ENCODE data around the gene ST3GAL6.

Gene ST3GAL6

DNA sequence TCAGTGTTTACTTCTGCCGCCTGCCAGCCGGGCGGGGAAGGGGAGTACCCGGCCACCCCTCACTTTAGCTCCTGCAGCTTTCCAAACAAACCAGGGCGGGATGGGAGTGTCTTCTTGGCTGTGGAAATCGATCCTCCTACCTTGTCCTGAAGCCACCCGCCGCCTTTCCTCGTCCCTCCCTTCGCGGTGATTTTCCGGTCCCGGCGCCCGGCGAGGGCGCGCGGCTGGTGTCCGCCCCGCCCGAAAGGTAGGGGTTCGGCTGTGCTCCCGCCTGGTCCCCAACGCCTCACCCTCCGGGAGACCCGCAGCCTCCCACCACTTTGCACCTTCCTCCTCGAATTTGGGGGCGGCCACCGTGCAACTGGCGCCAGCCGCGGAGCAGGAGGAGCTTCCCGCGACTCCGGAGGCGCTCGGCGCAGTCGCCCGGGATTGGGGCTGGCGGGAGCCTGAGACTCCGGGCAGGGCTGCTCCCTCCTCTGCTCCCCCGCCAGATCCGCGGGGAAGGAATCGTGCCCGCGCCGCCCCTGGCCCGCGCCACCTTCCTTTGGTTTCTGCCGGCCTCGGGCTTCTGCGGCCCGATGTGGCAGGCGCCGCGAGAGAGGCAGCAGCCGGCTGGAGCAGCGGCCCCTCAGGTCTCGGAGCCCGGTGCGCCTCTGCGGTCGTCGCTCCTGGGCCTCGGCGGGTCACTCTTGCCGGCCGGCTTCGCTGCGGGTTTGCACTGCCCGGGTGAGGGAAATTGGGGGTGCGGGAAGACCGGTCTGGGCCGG is 30.7 kb upstream of the ST3GAL6 start:
- DNase-seq (ENCODE audit: low read depth): peak; percentile 26
- H3K4me3 ChIP-seq (ENCODE audit: low read depth, low read length): peak overlapping the region; percentile 66

DNA sequence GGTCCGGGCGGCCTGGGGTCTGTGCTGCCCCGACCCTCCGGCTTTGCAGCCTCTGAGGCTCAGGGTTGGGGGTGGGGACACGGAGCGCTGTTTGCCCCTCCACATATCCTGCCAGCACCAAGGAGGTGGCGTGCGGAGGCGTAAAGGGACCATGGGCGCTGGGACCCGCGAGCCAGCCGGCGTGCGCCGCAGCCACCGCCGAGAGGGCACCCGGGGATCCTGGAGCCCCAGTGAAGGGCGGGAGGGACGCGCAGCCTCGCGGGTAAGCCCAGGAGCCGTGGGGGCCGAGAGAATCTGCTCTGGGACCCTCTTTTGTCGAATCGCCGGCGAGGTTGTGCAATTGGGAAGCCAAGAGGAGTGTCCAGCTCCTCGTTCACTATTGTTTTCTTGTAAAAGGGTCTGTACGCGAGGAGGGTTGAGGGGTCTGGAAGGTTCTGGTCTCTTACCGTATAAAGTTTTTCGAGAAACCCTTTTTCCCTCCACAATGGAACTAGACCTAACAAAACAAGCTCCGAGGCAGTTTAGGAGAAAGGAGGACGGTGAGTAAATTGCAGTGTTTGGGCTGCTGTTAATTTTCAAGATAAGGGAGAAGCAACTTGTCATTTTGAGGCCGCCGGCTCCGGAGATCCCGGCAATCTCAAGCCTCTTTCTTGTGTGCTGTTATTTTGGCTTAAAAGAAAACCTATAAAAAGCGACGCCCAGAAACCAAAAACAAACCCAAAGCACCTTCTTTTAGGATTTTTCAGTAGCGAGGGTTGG is 29.9 kb upstream of the ST3GAL6 start:
- TF ChIP-seq, protein P1, sequence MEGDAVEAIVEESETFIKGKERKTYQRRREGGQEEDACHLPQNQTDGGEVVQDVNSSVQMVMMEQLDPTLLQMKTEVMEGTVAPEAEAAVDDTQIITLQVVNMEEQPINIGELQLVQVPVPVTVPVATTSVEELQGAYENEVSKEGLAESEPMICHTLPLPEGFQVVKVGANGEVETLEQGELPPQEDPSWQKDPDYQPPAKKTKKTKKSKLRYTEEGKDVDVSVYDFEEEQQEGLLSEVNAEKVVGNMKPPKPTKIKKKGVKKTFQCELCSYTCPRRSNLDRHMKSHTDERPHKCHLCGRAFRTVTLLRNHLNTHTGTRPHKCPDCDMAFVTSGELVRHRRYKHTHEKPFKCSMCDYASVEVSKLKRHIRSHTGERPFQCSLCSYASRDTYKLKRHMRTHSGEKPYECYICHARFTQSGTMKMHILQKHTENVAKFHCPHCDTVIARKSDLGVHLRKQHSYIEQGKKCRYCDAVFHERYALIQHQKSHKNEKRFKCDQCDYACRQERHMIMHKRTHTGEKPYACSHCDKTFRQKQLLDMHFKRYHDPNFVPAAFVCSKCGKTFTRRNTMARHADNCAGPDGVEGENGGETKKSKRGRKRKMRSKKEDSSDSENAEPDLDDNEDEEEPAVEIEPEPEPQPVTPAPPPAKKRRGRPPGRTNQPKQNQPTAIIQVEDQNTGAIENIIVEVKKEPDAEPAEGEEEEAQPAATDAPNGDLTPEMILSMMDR (conservative IDR thresholded peaks at IDR 0.05; ENCODE audit: low read depth, low read length): no peak
- DNase-seq (ENCODE audit: low read depth): peak; percentile 33
- peak overlapping the region; percentile 66 for H3K4me3 ChIP-seq (ENCODE audit: low read depth, low read length)

More for the DNA sequence above, 30.7 kb upstream of the ST3GAL6 start:
- TF ChIP-seq, protein P1 (conservative IDR thresholded peaks at IDR 0.05; ENCODE audit: low read depth, low read length): no peak

DNA sequence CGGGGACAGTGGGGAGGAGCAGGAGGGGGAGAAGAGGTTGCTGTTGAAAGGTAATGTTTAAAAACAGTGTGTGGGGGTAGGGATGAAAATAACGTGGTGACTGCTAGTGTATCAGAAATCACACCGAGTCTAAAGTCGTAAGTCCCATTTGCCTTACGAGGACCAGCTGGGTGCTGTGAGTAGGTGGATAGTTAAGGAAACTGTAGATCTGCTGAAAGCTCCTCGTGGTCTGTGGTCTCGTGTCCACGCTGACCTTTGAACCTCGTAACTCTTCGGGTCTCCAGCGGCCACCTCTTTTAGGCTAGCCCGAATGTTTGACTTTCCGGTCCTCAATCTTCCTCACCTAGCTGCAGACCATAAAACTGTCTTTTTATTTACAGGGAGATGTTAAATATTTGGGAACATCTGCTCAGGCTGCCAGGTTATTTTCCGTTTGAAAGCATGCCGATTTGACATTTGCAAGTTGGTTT is 29.3 kb upstream of the ST3GAL6 start:
- peak; percentile 32 for DNase-seq (ENCODE audit: low read depth)
- TF ChIP-seq, protein P1 (conservative IDR thresholded peaks at IDR 0.05; ENCODE audit: low read depth, low read length): no peak
- peak overlapping the region; percentile 66 for H3K4me3 ChIP-seq (ENCODE audit: low read depth, low read length)

DNA sequence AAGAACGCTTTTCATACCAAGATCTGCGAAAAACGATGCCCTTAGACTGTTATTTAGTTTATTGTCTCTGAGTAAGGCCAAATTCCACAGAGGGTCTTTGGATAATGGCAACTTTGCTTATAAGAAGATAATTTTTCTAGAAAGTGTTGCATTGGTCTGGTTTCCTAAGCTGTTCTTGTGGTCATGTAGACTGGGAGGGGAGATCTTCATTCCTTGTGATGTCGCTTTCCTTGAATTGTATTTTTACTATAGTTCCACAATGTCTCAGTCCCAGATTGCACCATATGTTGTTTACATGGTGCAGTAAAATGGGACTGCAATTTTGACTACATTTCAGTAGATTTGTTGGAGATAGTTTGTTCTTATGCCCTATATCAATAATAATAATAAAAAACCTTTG is 28.8 kb upstream of the ST3GAL6 start:
- TF ChIP-seq, protein P1 (conservative IDR thresholded peaks at IDR 0.05; ENCODE audit: low read depth, low read length): no peak
- H3K4me3 ChIP-seq (ENCODE audit: low read depth, low read length): peak overlapping the region; percentile 66
- DNase-seq (ENCODE audit: low read depth): peak; percentile 33

DNA sequence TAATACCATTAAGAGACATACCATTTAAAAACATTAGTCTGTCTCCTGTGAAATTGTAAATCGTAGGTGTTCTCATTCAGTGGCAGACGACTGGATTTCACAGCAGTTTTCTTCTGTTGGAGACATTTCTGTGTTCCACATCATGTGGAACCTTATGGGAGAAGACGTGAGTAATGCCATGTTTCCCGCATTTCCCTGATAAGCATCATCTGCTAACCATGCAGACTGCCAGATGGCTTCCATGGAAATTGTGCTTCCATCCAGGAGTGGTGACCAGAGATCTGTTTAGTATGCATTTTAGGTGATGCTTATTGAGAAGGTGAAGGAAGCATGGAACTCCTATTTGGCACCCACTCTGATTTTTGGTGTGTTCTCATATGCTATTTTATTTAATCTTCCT is 28.4 kb upstream of the ST3GAL6 start:
- TF ChIP-seq, protein P1 (conservative IDR thresholded peaks at IDR 0.05; ENCODE audit: low read depth, low read length): no peak
- H3K4me3 ChIP-seq (ENCODE audit: low read depth, low read length): no peak overlapping the region
- DNase-seq (ENCODE audit: low read depth): no peak

DNA sequence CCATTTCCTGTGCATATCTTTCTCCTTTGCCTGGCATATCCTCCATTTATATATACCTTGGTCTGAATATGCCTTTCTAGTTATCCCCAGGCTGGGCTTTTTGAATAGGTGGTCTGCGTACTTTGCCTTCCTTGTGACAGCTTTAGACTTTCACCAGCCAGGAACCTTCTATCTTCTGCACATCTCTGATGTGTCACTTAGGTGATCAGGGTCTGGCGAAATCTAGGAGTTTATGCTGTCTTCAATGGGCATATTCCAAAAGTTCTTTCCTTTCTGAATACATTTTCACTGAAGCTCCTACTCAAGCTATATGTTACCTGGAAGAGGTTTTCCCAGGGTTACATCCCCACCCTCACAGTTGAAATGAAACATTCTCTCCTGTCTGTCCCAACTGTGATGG is 27.8 kb upstream of the ST3GAL6 start:
- H3K4me3 ChIP-seq (ENCODE audit: low read depth, low read length): no peak overlapping the region
- DNase-seq (ENCODE audit: low read depth): no peak
- TF ChIP-seq, protein P1 (conservative IDR thresholded peaks at IDR 0.05; ENCODE audit: low read depth, low read length): no peak

Data from choroid plexus epithelial cell (primary cell).